Kidney (tissue), 14 donors: ENCODE results near the gene PEPD. TPM values are rescaled to one million over a fixed set of nuclear protein-coding genes. Genes with fewer than 3 reads are reported as not detected.

Source experiments
- DNase-seq, 5 donors: peaks; one replicate each; pipeline ENCODE4 v3.0.0-alpha.2; 2013 to 2020
- FAIRE-seq: peaks from 2 replicates; lab custom pipeline; 2012; peaks lifted over from hg19 to GRCh38; lab: Jason Lieb, UNC
- H3K27ac ChIP-seq, 2 donors: one replicate each; pipeline ENCODE4 v1.7.0; 2013; ENCODE audit warnings: low read depth in 2 of 2, low read length in 2 of 2, inconsistent platforms in 1 of 2
- H3K27me3 ChIP-seq: one replicate; pipeline ENCODE4 v1.7.1; 2013; ENCODE audit warnings: low read length, inconsistent platforms; ENCODE audit not compliant: control insufficient read depth, insufficient read depth
- H3K36me3 ChIP-seq, 3 donors: one replicate each; pipeline versions ENCODE4 v1.7.0 to v1.7.1; 2013; ENCODE audit warnings: low read length in 3 of 3, control low read depth in 1 of 3, inconsistent platforms in 1 of 3; ENCODE audit not compliant: insufficient read depth in 3 of 3, control insufficient read depth in 2 of 3
- H3K4me1 ChIP-seq, 3 donors: one replicate each; pipeline versions ENCODE4 v1.7.0 to v1.7.1; 2013; ENCODE audit warnings: low read length in 3 of 3, inconsistent platforms in 1 of 3, low read depth in 1 of 3; ENCODE audit not compliant: control insufficient read depth in 2 of 3, insufficient read depth in 2 of 3
- H3K4me3 ChIP-seq, 3 donors: one replicate each; pipeline versions ENCODE4 v1.7.0 to v1.8.1; 2013; ENCODE audit warnings: low read length in 3 of 3, control low read depth in 1 of 3, inconsistent platforms in 1 of 3
- H3K9ac ChIP-seq, 3 donors: one replicate each; pipeline versions ENCODE4 v1.7.0 to v1.7.1; 2013; ENCODE audit warnings: low read length in 3 of 3, control low read depth in 1 of 3, inconsistent platforms in 1 of 3
- H3K9me3 ChIP-seq, 3 donors: one replicate each; pipeline versions ENCODE4 v1.7.0 to v1.7.1; 2013; ENCODE audit warnings: low read length in 3 of 3, control low read depth in 1 of 3, inconsistent platforms in 1 of 3; ENCODE audit not compliant: control insufficient read depth in 2 of 3, insufficient read depth in 1 of 3
- intact Hi-C: fragments of 100-400 bp; cut with DNase I; formaldehyde crosslinking; loops from one replicate; pipeline ENCODE4 v1.11.1; 2022
- polyA plus RNA-seq: library from polyadenylated mRNA; stranded (reverse); fragments of 350-450 nt; fragmentation: Illumina TruSeq; extraction: RNeasy Lipid Tissue Mini Kit (QIAGEN cat#74804); gene quantifications from one replicate; pipeline ENCODE4 v1.2.3, GENCODE V29; 2014; ENCODE audit warnings: low read depth, low replicate concordance; ENCODE audit not compliant: insufficient read depth
- total RNA-seq: library from RNA; stranded (reverse); fragmentation: NEBNext Ultra II Directional; extraction: Animal tissue kit (Norgen Biotek cat#: 25700); gene quantifications from one replicate; pipeline ENCODE4 v1.2.1, GENCODE V29; 2021
- TF ChIP-seq, protein P1 (sequence below): IDR thresholded peaks from 3 replicates; pipeline ENCODE4 v1.5.1; 2012; ENCODE audit warnings: mild to moderate bottlenecking, moderate library complexity, borderline replicate concordance; ENCODE audit not compliant: insufficient read depth; ENCODE audit errors: extremely low read depth
- donor health status: control.
- donor health status: control.
- donor health status: control.
- donor health status: control.
- donor health status: control.
- donor health status: DM: yes; HTN: yes; CAD: no.
- donor health status: Normal renal cell carcinoma (clear cell type).

PEPD gene
- total and polyA plus RNA-seq, 2 donors from 2014 or later = 71.4 to 402 TPM

DNA sequence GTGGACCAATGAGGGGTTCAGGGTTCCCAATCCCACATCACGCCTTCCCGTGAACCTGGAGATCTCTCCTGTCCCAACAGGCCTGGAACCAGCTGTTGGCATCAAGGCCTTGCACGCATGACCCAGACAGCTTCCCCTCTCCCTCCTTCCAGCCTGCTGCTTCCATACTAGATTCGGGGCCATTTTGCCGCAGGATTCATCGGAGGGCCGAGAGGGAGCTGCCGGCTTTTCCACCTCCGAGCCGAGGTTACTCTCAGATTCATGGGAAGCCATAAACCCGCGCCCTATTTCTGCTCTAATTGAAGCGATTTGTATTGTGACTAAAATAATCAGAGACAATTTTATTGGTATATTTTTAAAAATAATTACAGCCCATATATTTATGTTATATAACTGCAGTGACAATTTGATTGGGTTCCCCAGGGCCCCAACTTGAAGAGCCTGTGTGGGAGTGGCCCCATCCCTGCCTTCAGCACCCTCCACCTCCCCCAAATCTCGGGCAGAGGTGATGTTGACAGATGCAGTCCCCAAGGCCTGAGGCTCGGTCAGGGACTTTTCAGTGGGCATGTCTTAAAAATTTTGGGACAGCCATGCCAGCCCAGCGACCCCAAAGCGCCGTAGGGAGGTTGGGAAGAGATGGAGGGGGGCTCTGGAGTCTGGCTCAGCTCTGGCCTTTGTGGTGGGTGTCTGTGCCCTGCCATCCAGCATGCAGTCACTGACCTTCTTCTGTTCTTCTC, 30.8 kb upstream of the PEPD start:
- Histone ChIP-seq H3K4me1 (no peaks in the 10 kb centered on the region), H3K4me3 (no peak overlapping the region), H3K9me3 (no peaks in the 10 kb centered on the region), H3K9ac (no peak overlapping the region), H3K36me3 (no peaks in the 10 kb centered on the region), H3K27ac (no peak overlapping the region), H3K27me3 (no peaks in the 10 kb centered on the region)
- intact Hi-C loops = no loop called here
- TF ChIP-seq, protein P1, sequence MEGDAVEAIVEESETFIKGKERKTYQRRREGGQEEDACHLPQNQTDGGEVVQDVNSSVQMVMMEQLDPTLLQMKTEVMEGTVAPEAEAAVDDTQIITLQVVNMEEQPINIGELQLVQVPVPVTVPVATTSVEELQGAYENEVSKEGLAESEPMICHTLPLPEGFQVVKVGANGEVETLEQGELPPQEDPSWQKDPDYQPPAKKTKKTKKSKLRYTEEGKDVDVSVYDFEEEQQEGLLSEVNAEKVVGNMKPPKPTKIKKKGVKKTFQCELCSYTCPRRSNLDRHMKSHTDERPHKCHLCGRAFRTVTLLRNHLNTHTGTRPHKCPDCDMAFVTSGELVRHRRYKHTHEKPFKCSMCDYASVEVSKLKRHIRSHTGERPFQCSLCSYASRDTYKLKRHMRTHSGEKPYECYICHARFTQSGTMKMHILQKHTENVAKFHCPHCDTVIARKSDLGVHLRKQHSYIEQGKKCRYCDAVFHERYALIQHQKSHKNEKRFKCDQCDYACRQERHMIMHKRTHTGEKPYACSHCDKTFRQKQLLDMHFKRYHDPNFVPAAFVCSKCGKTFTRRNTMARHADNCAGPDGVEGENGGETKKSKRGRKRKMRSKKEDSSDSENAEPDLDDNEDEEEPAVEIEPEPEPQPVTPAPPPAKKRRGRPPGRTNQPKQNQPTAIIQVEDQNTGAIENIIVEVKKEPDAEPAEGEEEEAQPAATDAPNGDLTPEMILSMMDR = no peak
- DNase-seq (no peak), FAIRE-seq (no peak)

DNA sequence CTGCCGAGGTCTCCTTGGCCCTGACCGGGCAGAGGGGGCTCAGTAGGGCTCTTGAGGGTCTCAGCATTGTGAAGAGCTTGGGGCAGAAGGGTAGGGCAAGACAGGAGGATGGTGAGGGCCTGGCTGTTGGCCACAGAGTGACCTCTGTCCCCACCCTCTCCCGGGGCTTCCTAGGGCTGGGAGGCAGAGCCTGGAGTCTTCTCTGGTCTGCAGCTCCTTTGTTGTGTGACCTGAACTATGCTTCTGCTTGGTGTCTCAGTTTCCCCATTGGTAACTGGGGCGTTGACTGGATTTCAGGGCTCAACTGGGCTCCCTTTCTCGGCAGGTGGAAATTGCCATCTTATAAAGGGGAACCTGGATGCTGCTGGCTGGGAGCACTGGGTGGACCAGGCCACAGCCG, 30.1 kb upstream of the PEPD start:
- H3K9ac ChIP-seq = no peak overlapping the region
- no peak overlapping the region for H3K27ac ChIP-seq

DNA sequence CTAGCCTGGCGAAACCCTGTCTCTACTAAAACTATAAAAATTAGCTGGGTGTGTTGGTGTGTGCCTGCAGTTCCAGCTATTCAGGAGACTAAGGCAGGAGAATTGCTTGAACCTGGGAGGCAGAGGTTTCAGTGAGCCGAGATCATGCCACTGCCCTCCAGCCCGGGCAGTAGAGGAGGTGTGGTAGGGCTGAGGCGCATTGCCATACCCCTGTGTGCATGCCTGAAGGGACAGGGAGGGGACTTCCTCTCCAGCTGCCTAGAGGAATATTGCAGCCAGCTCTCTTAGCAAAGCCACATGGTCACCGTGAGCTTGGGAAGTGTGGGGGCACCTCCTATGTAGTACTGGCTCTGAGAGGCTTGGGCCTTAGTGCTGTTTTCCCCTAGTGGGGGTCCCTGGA, 29.2 kb upstream of the PEPD start:
- TF ChIP-seq, protein P1 = no peak
- no peaks in the 10 kb centered on the region for H3K27me3 ChIP-seq
- no peak overlapping the region for H3K4me3 ChIP-seq
- no peaks in the 10 kb centered on the region for H3K36me3 ChIP-seq
- no peaks in the 10 kb centered on the region for H3K4me1 ChIP-seq
- intact Hi-C loops = no loop called here
- no peak for FAIRE-seq
- DNase-seq = no peak
- no peaks in the 10 kb centered on the region for H3K9me3 ChIP-seq
- no peak overlapping the region for H3K9ac ChIP-seq
- no peak overlapping the region for H3K27ac ChIP-seq

More for the DNA sequence above, 30.1 kb upstream of the PEPD start:
- no peaks in the 10 kb centered on the region for H3K4me1 ChIP-seq
- DNase-seq = no peak
- no peaks in the 10 kb centered on the region for H3K36me3 ChIP-seq
- intact Hi-C loops = no loop called here
- no peak for FAIRE-seq
- H3K9me3 ChIP-seq = no peaks in the 10 kb centered on the region
- H3K4me3 ChIP-seq = no peak overlapping the region
- TF ChIP-seq, protein P1 = no peak
- no peaks in the 10 kb centered on the region for H3K27me3 ChIP-seq
